GM12874 (cell line): ENCODE measurements around the gene SP9.

Experiments used
- CTCF ChIP-seq: IDR thresholded peaks from 2 replicates; pipeline ENCODE4 v1.5.1; 2011; ENCODE audit warnings: low read depth, mild to moderate bottlenecking, control low read depth, low read length, moderate library complexity; ENCODE audit not compliant: insufficient read depth

Gene SP9

GRCh38 chr2:174338671-174339560, 4.2 kb downstream of the SP9 start:
- TF ChIP-seq CTCF, result no peak

- TF ChIP-seq CTCF, result no peak
These were observed 5.0 kb downstream of the SP9 start for GRCh38 chr2:174339561-174340399.

GRCh38 chr2:174340400-174341292, 5.9 kb downstream of the SP9 start:
- no peak for TF ChIP-seq CTCF

- peak; percentile 92 for TF ChIP-seq CTCF
These were observed 6.7 kb downstream of the SP9 start for GRCh38 chr2:174341293-174341994.

GRCh38 chr2:174341995-174342685, 7.4 kb downstream of the SP9 start:
- TF ChIP-seq CTCF, result no peak

GRCh38 chr2:174342686-174343342, 8.1 kb downstream of the SP9 start:
- TF ChIP-seq CTCF, result no peak
